Neural crest cell (in vitro differentiated cells): ENCODE results near the gene GREB1L. TPM values are rescaled to one million over a fixed set of nuclear protein-coding genes. Genes with fewer than 3 reads are reported as not detected.
"Not testable (repeated sequence)": the region's sequence is repeated elsewhere in the genome, so short reads cannot be mapped to it uniquely, and the experiment has no call there.

Experiments used
- DNase-seq: peaks from one replicate; pipeline ENCODE4 v3.0.0; 2021; ENCODE audit warnings: low read depth, mixed read lengths, low spot score
- H3K27ac Mint-ChIP-seq: one replicate; pipeline ENCODE4 v1.8.0; 2021; ENCODE audit warnings: mild to moderate bottlenecking, mixed read lengths; ENCODE audit not compliant: unreplicated experiment
- H3K27me3 Mint-ChIP-seq: 2 replicates; pipeline ENCODE4 v1.8.0; 2021; ENCODE audit warnings: low read depth, mild to moderate bottlenecking, mixed read lengths
- H3K36me3 Mint-ChIP-seq: 2 replicates; pipeline ENCODE4 v1.8.0; 2021; ENCODE audit warnings: low read depth, mild to moderate bottlenecking, mixed read lengths
- H3K4me1 Mint-ChIP-seq: 2 replicates; pipeline ENCODE4 v1.8.0; 2021; ENCODE audit warnings: mixed read lengths
- H3K4me3 Mint-ChIP-seq: one replicate; pipeline ENCODE4 v1.8.0; 2021; ENCODE audit warnings: mild to moderate bottlenecking, mixed read lengths
- H3K9me3 Mint-ChIP-seq: 2 replicates; pipeline ENCODE4 v1.8.0; 2021; ENCODE audit warnings: mixed read lengths
- CTCF ChIP-seq: fragments of 200-600 bp; sonication (generic); conservative IDR thresholded peaks from 2 replicates; pipeline ENCODE4 v1.5.0; 2021; ENCODE audit warnings: antibody characterized with exemption, mild to moderate bottlenecking
- total RNA-seq: library from RNA; stranded (reverse); gene quantifications from 2 replicates; pipeline ENCODE4 v1.2.1, GENCODE V29; 2021

Gene GREB1L
- total RNA-seq, 1 donor from 2014 or later = 80.5 TPM

GRCh38 chr18:21362831-21363230 is 120.8 kb downstream of the GREB1L start:
- no peak overlapping the region for H3K4me3 Mint-ChIP-seq
- peak; percentile 3 for DNase-seq
- no peaks in the 10 kb centered on the region for H3K36me3 Mint-ChIP-seq
- H3K4me1 Mint-ChIP-seq = peaks cover 39% of the 10 kb centered on the region
- no peak overlapping the region for H3K27ac Mint-ChIP-seq
- H3K27me3 Mint-ChIP-seq = peaks cover 3% of the 10 kb centered on the region
- H3K9me3 Mint-ChIP-seq = no peaks in the 10 kb centered on the region
- TF ChIP-seq CTCF = no peak

GRCh38 chr18:21363348-21363747 is 121.3 kb downstream of the GREB1L start:
- DNase-seq = peak; percentile 7
- H3K27ac Mint-ChIP-seq = no peak overlapping the region
- H3K27me3 Mint-ChIP-seq = peaks cover 3% of the 10 kb centered on the region
- H3K4me3 Mint-ChIP-seq = no peak overlapping the region
- no peaks in the 10 kb centered on the region for H3K36me3 Mint-ChIP-seq
- no peaks in the 10 kb centered on the region for H3K9me3 Mint-ChIP-seq
- TF ChIP-seq CTCF = no peak
- H3K4me1 Mint-ChIP-seq = peaks cover 43% of the 10 kb centered on the region

DNA sequence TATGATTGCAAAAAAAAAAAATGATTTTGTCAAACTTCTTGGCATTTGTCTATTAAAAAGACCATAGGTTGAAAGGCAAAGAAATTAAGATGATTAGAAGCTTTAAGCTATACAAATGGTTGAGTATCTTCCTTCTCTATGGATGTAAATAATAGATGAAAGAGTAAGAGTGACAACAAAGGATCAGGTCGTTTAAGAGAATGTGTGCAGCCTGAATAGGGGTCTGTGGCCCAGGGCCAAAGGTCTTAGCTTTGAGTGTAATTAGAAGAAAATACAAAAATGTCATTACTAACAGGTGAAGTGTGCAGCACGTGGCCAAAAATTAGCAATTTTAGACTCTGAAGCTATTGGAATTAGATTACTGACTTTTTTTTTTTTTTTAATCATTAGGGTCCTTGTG is 122.4 kb downstream of the GREB1L start:
- Mint-ChIP-seq H3K9me3 (no peaks in the 10 kb centered on the region), H3K27me3 (peaks cover 3% of the 10 kb centered on the region), H3K4me1 (peaks cover 53% of the 10 kb centered on the region), H3K36me3 (no peaks in the 10 kb centered on the region), H3K27ac (no peak overlapping the region), H3K4me3 (no peak overlapping the region)
- TF ChIP-seq CTCF = no peak
- DNase-seq = no peak

- Mint-ChIP-seq H3K4me1 (peaks cover 39% of the 10 kb centered on the region), H3K4me3 (peak overlapping the region; percentile 85), H3K36me3 (no peaks in the 10 kb centered on the region), H3K27ac (peak overlapping the region; percentile 93), H3K27me3 (peaks cover 3% of the 10 kb centered on the region), H3K9me3 (no peaks in the 10 kb centered on the region)
- peak; percentile 16 for DNase-seq
- no peak for TF ChIP-seq CTCF
Observed at GRCh38 chr18:21366896-21367295, 124.9 kb downstream of the GREB1L start.

DNA sequence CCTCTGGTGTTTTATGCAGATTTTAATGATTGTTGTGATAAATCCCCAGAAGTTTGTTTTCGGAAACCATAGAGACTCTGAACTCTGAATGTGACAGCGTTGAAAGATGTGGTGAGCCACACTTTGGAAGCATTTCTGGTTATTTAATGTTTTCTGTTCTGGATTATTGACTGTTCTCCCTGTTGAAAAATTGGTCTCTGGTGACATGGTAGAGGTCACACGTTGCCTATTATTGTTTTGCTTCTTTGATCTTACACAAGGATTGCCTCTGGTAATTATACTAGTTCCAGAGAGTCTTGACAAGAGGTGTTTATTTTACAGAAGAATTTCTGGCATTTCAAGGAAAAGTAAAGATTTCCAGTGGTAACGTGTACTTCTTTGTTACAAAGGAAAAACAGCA is 127.1 kb downstream of the GREB1L start:
- peak overlapping the region; percentile 50 for H3K27ac Mint-ChIP-seq
- peaks cover 3% of the 10 kb centered on the region for H3K36me3 Mint-ChIP-seq
- peaks cover 50% of the 10 kb centered on the region for H3K4me1 Mint-ChIP-seq
- peak overlapping the region; percentile 36 for H3K4me3 Mint-ChIP-seq
- peaks cover 3% of the 10 kb centered on the region for H3K27me3 Mint-ChIP-seq
- no peaks in the 10 kb centered on the region for H3K9me3 Mint-ChIP-seq
- TF ChIP-seq CTCF = no peak
- no peak for DNase-seq

DNA sequence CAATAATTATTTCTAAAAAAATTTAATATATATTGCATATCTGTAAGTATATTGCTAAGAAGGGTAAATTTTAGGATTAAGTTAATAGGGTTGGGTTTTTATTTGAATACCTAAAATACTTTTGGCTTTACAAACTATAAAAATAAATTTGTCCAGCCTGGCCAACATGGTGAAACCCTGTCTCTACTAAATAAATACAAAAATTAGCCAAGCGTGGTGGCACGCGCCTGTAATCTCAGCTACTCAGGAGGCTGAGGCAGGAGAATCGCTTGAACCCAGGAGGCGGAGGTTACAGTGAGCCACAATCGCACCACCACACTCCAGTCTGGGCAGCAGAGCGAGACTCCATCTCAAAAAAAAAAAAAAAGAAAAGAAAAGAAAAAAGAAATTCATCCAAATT is 127.6 kb downstream of the GREB1L start:
- peaks cover 51% of the 10 kb centered on the region for H3K4me1 Mint-ChIP-seq
- DNase-seq, H3K27me3 Mint-ChIP-seq, H3K9me3 Mint-ChIP-seq, H3K36me3 Mint-ChIP-seq, H3K4me3 Mint-ChIP-seq, H3K27ac Mint-ChIP-seq: not testable (repeated sequence)
